A673 (cell line): ENCODE data around the gene SSBP3.

Experiments
- CTCF ChIP-seq: fragments of 300-800, 200-600 bp; sonication (generic); conservative IDR thresholded peaks from 2 replicates; pipeline ENCODE4 v1.5.1; 2017; ENCODE audit warnings: low read depth, mild to moderate bottlenecking, antibody characterized with exemption, low read length, moderate library complexity, mixed read lengths
- EZH2 ChIP-seq: fragments of 200-600 bp; sonication (generic); IDR thresholded peaks from 2 replicates; pipeline ENCODE4 v1.6.1; 2017; ENCODE audit warnings: borderline replicate concordance, low read depth, mild to moderate bottlenecking, mixed read lengths, antibody characterized with exemption, low read length; ENCODE audit not compliant: poor library complexity, severe bottlenecking

- TF ChIP-seq CTCF: no peak
- no peak for TF ChIP-seq EZH2
These were observed 91.5 kb downstream of the SSBP3 start for GRCh38 chr1:54314696-54315095.
